Neural cell (in vitro differentiated cells): ENCODE results near the gene RFT1. TPM values are rescaled to one million over a fixed set of nuclear protein-coding genes. Genes with fewer than 3 reads are reported as not detected.

Source experiments
- H2AFZ ChIP-seq: fragments of 200-600, 300-800 bp; sonication (generic), shearing (Covaris generic); 2 replicates; pipeline ENCODE4 v1.6.0; 2014; ENCODE audit warnings: low read depth, mild to moderate bottlenecking, antibody characterized with exemption, low read length, moderate library complexity
- H3F3A ChIP-seq: fragments of 200-600 bp; shearing (Covaris generic); 2 replicates; pipeline ENCODE4 v1.6.1; 2016; ENCODE audit warnings: mild to moderate bottlenecking, moderate library complexity, mixed read lengths, antibody characterized with exemption, low read length; ENCODE audit not compliant: insufficient read depth, poor library complexity, severe bottlenecking
- H3K27ac ChIP-seq: fragments of 200-600, 300-800 bp; sonication (generic), shearing (Covaris generic); 2 replicates; pipeline ENCODE4 v1.5.1; 2014; ENCODE audit warnings: mild to moderate bottlenecking, low read length, moderate library complexity
- H3K27me3 ChIP-seq: fragments of 300-800, 200-600 bp; sonication (generic), shearing (Covaris generic); 2 replicates; pipeline ENCODE4 v1.6.0; 2014; ENCODE audit warnings: mild to moderate bottlenecking, low read depth, low read length, moderate library complexity; ENCODE audit not compliant: insufficient read depth
- H3K36me3 ChIP-seq: fragments of 300-800, 200-600 bp; sonication (generic), shearing (Covaris generic); 2 replicates; pipeline ENCODE4 v1.5.1; 2014; ENCODE audit warnings: mild to moderate bottlenecking, antibody characterized with exemption, low read length, moderate library complexity; ENCODE audit not compliant: insufficient read depth
- H3K4me2 ChIP-seq: fragments of 300-800, 200-600 bp; sonication (generic), shearing (Covaris generic); 2 replicates; pipeline ENCODE4 v1.6.0; 2014; ENCODE audit warnings: mild to moderate bottlenecking, low read length
- H3K4me3 ChIP-seq: fragments of 300-800, 200-600 bp; sonication (generic), shearing (Covaris generic); 2 replicates; pipeline ENCODE4 v1.5.1; 2014; ENCODE audit warnings: mild to moderate bottlenecking, low read length, moderate library complexity
- H3K79me2 ChIP-seq: fragments of 200-600 bp; shearing (Covaris generic); replicated peaks from 2 replicates; pipeline ENCODE4 v1.6.0; 2014; ENCODE audit warnings: mild to moderate bottlenecking, low read length, moderate library complexity; ENCODE audit not compliant: insufficient read depth
- H3K9ac ChIP-seq: fragments of 300-800, 200-600 bp; sonication (generic), shearing (Covaris generic); 2 replicates; pipeline ENCODE4 v1.6.1; 2016; ENCODE audit warnings: mild to moderate bottlenecking, low read length, mixed read lengths
- H3K9me2 ChIP-seq: fragments of 200-600 bp; shearing (Covaris generic); 2 replicates; pipeline ENCODE4 v1.6.1; 2016; ENCODE audit warnings: mild to moderate bottlenecking, low read length, mixed read lengths; ENCODE audit not compliant: insufficient read depth
- H3K9me3 ChIP-seq: fragments of 200-600, 300-800 bp; sonication (generic), shearing (Covaris generic); 2 replicates; pipeline ENCODE4 v1.6.1; 2016; ENCODE audit warnings: mild to moderate bottlenecking, mixed run types, low read length, moderate library complexity, mixed read lengths
- H4K20me1 ChIP-seq: fragments of 200-600 bp; shearing (Covaris generic); 2 replicates; pipeline ENCODE4 v1.6.1; 2016; ENCODE audit warnings: mild to moderate bottlenecking, mixed run types; ENCODE audit not compliant: insufficient read depth
- EP300 ChIP-seq: fragments of 450-650 bp; conservative IDR thresholded peaks from 2 replicates; pipeline ENCODE4 v1.6.1; 2014; ENCODE audit warnings: antibody characterized with exemption, mild to moderate bottlenecking, moderate library complexity; ENCODE audit not compliant: poor library complexity, severe bottlenecking
- EZH2 ChIP-seq: fragments of 200-600, 300-800 bp; shearing (Covaris generic), sonication (generic); IDR thresholded peaks from 2 replicates; pipeline ENCODE4 v1.6.1; 2014; ENCODE audit warnings: antibody characterized with exemption, low read length, borderline replicate concordance, mild to moderate bottlenecking; ENCODE audit not compliant: insufficient read depth, poor library complexity, severe bottlenecking
- MXI1 ChIP-seq: fragments of 450-650 bp; conservative IDR thresholded peaks from 2 replicates; pipeline ENCODE4 v1.6.1; 2014; ENCODE audit warnings: antibody characterized with exemption, mild to moderate bottlenecking; ENCODE audit not compliant: poor library complexity, severe bottlenecking
- POLR2AphosphoS5 ChIP-seq: IDR thresholded peaks from 2 replicates; pipeline ENCODE4 v1.6.1; 2012
- RAD21 ChIP-seq: fragments of 450-650 bp; conservative IDR thresholded peaks from 2 replicates; pipeline ENCODE4 v1.6.1; 2014; ENCODE audit warnings: antibody characterized with exemption, mild to moderate bottlenecking, moderate library complexity
- SMC3 ChIP-seq: fragments of 450-650 bp; conservative IDR thresholded peaks from 2 replicates; pipeline ENCODE4 v1.6.1; 2014; ENCODE audit warnings: antibody characterized with exemption, mild to moderate bottlenecking, moderate library complexity; ENCODE audit not compliant: poor library complexity
- TAF1 ChIP-seq: IDR thresholded peaks from 2 replicates; pipeline ENCODE4 v1.6.1; 2012; ENCODE audit warnings: low read depth
- polyA plus RNA-seq: library from polyadenylated mRNA; depleted of rRNA; stranded (reverse); fragments of >200 nt; gene quantifications from 2 replicates; pipeline ENCODE4 v1.2.3, GENCODE V29; 2014
- TF ChIP-seq, protein P1 (sequence below): fragments of 450-650 bp; IDR thresholded peaks from 2 replicates; pipeline ENCODE4 v1.5.1; 2014; ENCODE audit warnings: antibody characterized with exemption, mild to moderate bottlenecking, moderate library complexity; ENCODE audit not compliant: poor library complexity, severe bottlenecking
- TF ChIP-seq, protein P2 (sequence below): IDR thresholded peaks from 2 replicates; pipeline ENCODE4 v1.6.1; 2012; ENCODE audit warnings: borderline replicate concordance

The RFT1 gene
- polyA plus RNA-seq, 1 donor from 2014 or later, result 6.1 TPM

DNA sequence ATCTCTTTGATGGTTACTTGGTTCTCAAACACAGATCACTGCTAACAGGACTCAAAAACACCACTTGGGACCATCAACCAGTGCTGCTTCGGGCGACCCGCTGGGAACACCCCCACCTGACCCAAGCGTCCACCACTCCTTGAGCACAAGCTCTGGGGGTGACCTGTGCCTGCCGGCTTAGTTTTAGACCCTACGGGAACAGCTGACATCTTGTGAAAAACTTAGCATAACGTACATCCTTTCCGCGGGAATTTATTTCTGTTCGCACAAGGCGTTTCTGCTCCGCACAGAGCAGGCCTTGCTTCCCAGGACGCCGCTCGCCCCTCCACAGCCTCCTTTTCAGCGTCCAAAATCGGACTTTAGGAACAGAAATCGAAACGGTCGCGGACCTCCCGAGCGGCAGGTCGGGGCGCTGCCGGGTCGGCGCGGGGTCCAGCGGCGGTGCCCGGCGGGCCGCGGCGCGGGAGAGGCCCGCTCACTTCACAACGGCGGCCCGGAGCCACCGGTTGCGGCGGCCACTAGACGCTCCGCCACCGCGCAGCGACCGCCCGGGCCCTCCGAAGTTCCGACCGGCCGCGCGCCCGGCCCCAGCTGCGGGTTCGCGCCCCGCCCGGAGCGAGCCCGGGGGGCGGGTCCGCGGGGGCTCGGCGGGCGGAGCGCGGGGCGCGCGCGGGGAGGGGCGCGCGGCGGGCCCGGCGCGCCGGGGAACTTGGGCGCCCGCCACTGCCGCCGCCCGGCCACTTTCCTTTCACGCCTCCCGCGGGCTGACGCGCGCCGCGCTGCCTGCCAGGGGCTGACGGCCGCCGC is 85.3 kb downstream of the RFT1 start:
- TF ChIP-seq, protein P1, sequence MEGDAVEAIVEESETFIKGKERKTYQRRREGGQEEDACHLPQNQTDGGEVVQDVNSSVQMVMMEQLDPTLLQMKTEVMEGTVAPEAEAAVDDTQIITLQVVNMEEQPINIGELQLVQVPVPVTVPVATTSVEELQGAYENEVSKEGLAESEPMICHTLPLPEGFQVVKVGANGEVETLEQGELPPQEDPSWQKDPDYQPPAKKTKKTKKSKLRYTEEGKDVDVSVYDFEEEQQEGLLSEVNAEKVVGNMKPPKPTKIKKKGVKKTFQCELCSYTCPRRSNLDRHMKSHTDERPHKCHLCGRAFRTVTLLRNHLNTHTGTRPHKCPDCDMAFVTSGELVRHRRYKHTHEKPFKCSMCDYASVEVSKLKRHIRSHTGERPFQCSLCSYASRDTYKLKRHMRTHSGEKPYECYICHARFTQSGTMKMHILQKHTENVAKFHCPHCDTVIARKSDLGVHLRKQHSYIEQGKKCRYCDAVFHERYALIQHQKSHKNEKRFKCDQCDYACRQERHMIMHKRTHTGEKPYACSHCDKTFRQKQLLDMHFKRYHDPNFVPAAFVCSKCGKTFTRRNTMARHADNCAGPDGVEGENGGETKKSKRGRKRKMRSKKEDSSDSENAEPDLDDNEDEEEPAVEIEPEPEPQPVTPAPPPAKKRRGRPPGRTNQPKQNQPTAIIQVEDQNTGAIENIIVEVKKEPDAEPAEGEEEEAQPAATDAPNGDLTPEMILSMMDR, result peak; percentile 19
- TF ChIP-seq MXI1 (peak; percentile 62), POLR2AphosphoS5 (no peak)
- Histone ChIP-seq H3F3A (no peaks in the 10 kb centered on the region), H4K20me1 (no peaks in the 10 kb centered on the region), H3K27ac (no peak overlapping the region), H3K9ac (peak overlapping the region; percentile 59), H3K36me3 (no peaks in the 10 kb centered on the region), H3K4me3 (peak overlapping the region; percentile 74), H3K27me3 (peaks cover 19% of the 10 kb centered on the region), H3K79me2 (peaks cover 28% of the 10 kb centered on the region), H3K4me2 (peak overlapping the region; percentile 49), H3K9me3 (no peaks in the 10 kb centered on the region), H3K9me2 (no peaks in the 10 kb centered on the region), H2AFZ (no peak overlapping the region)

DNA sequence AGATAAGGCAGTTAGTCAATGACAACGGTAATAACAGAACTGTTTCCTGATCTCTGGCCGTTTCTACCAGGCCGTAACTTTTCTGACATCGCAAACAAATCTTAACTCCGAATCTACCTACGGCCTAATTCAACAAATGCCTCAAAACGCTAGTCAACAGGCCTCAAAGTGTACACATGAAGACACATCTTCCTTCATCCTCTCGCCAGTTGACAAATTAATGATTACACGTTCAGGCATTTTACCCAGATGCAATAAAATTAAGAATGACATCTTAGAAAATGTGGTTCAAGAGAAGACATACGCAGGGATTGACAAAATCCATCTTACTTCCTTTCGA is 85.9 kb downstream of the RFT1 start:
- Histone ChIP-seq H3F3A (no peaks in the 10 kb centered on the region), H3K79me2 (peaks cover 33% of the 10 kb centered on the region), H3K4me3 (peak overlapping the region; percentile 74), H3K9me3 (no peaks in the 10 kb centered on the region), H3K27ac (no peak overlapping the region), H3K4me2 (peak overlapping the region; percentile 49), H3K27me3 (peaks cover 19% of the 10 kb centered on the region), H3K9ac (peak overlapping the region; percentile 59), H2AFZ (no peak overlapping the region), H3K9me2 (no peaks in the 10 kb centered on the region), H3K36me3 (no peaks in the 10 kb centered on the region), H4K20me1 (no peaks in the 10 kb centered on the region)
- TF ChIP-seq EP300 (no peak), RAD21 (no peak), TAF1 (no peak), SMC3 (no peak), MXI1 (no peak), EZH2 (no peak), POLR2AphosphoS5 (no peak)
- TF ChIP-seq, protein P2, sequence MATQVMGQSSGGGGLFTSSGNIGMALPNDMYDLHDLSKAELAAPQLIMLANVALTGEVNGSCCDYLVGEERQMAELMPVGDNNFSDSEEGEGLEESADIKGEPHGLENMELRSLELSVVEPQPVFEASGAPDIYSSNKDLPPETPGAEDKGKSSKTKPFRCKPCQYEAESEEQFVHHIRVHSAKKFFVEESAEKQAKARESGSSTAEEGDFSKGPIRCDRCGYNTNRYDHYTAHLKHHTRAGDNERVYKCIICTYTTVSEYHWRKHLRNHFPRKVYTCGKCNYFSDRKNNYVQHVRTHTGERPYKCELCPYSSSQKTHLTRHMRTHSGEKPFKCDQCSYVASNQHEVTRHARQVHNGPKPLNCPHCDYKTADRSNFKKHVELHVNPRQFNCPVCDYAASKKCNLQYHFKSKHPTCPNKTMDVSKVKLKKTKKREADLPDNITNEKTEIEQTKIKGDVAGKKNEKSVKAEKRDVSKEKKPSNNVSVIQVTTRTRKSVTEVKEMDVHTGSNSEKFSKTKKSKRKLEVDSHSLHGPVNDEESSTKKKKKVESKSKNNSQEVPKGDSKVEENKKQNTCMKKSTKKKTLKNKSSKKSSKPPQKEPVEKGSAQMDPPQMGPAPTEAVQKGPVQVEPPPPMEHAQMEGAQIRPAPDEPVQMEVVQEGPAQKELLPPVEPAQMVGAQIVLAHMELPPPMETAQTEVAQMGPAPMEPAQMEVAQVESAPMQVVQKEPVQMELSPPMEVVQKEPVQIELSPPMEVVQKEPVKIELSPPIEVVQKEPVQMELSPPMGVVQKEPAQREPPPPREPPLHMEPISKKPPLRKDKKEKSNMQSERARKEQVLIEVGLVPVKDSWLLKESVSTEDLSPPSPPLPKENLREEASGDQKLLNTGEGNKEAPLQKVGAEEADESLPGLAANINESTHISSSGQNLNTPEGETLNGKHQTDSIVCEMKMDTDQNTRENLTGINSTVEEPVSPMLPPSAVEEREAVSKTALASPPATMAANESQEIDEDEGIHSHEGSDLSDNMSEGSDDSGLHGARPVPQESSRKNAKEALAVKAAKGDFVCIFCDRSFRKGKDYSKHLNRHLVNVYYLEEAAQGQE, result no peak
- TF ChIP-seq, protein P1, result no peak
